Caco-2 (cell line): Measurements from ENCODE around the gene ASCL5. TPM values are rescaled to one million over a fixed set of nuclear protein-coding genes. Genes with fewer than 3 reads are reported as not detected.

Experiments
- BruUV-seq: library from RNA; stranded (reverse); fragments of 400-500 nt; replicated peaks from 2 replicates; lab custom pipeline; 2021; lab: Mats Ljungman, UMichigan
- CTCF ChIA-PET: fragments of 300-600 bp; sonication (Branson Sonifier 250); formaldehyde crosslinking; loops from one replicate; lab custom pipeline; 2022; ENCODE audit warnings: antibody characterized with exemption; lab: Charles Lee
- POLR2A ChIA-PET: fragments of 300-600 bp; sonication (Branson Sonifier 250); formaldehyde crosslinking; loops from one replicate; lab custom pipeline; 2022; ENCODE audit warnings: antibody characterized with exemption; lab: Charles Lee
- DNase-seq, 2 experiments: peaks; one replicate each; pipeline versions ENCODE4 v3.0.0 to v3.0.0-alpha.2; 2020 to 2022
- H3K27me3 ChIP-seq: replicated peaks from 2 replicates; pipeline ENCODE4 v1.6.0; 2011; ENCODE audit warnings: low read length; ENCODE audit not compliant: control insufficient read depth, insufficient read depth
- H3K36me3 ChIP-seq: 2 replicates; pipeline ENCODE4 v1.5.1; 2011; ENCODE audit warnings: low read length; ENCODE audit not compliant: control insufficient read depth, insufficient read depth
- H3K4me1 ChIP-seq: fragments of 250-450 bp; sonication (Bioruptor Pico); 2 replicates; pipeline ENCODE4 v1.5.1; 2020; ENCODE audit warnings: mild to moderate bottlenecking
- H3K4me3 ChIP-seq: 2 replicates; pipeline ENCODE4 v1.5.1; 2011; ENCODE audit warnings: low read depth, mild to moderate bottlenecking, control low read depth, low read length
- H3K9me3 ChIP-seq: fragments of 250-450 bp; sonication (Bioruptor Pico); 2 replicates; pipeline ENCODE4 v1.5.1; 2020; ENCODE audit warnings: mild to moderate bottlenecking, moderate library complexity
- H3K27ac Mint-ChIP-seq: one replicate; pipeline ENCODE4 v1.8.0; 2022; ENCODE audit warnings: mixed read lengths; ENCODE audit not compliant: unreplicated experiment
- H3K27me3 Mint-ChIP-seq: one replicate; pipeline ENCODE4 v1.8.0; 2022; ENCODE audit warnings: mixed read lengths; ENCODE audit not compliant: insufficient read depth, unreplicated experiment
- H3K36me3 Mint-ChIP-seq: one replicate; pipeline ENCODE4 v1.8.0; 2022; ENCODE audit warnings: mild to moderate bottlenecking, mixed read lengths; ENCODE audit not compliant: insufficient read depth, unreplicated experiment
- H3K4me1 Mint-ChIP-seq: one replicate; pipeline ENCODE4 v1.8.0; 2022; ENCODE audit warnings: low read depth, mixed read lengths; ENCODE audit not compliant: unreplicated experiment
- H3K4me3 Mint-ChIP-seq: one replicate; pipeline ENCODE4 v1.8.0; 2022; ENCODE audit warnings: mild to moderate bottlenecking, moderate library complexity, mixed read lengths; ENCODE audit not compliant: unreplicated experiment
- H3K9me3 Mint-ChIP-seq: one replicate; pipeline ENCODE4 v1.8.0; 2022; ENCODE audit warnings: mixed read lengths; ENCODE audit not compliant: unreplicated experiment
- CTCF ChIP-seq, 2 experiments: fragments of 200-600 bp in 1 of 2; IDR thresholded peaks; 1 replicate in 1 of 2; 2 replicates in 1 of 2; pipeline versions ENCODE4 v1.5.1 to v1.8.0; 2011 to 2022; ENCODE audit warnings: antibody characterized with exemption in 1 of 2, control low read depth in 1 of 2, inconsistent platforms in 1 of 2, low read depth in 1 of 2, low read length in 1 of 2, mild to moderate bottlenecking in 1 of 2, moderate library complexity in 1 of 2; ENCODE audit not compliant: insufficient read depth in 1 of 2, severe bottlenecking in 1 of 2, unreplicated experiment in 1 of 2
- intact Hi-C: fragments of 100-400 bp; cut with micrococcal nuclease; formaldehyde crosslinking; loops from one replicate; pipeline ENCODE4 v1.10.0; 2022; ENCODE audit not compliant: unreplicated experiment
- total RNA-seq: library from RNA; stranded (reverse); gene quantifications from 2 replicates; pipeline ENCODE4 v1.2.3, GENCODE V29; 2022

ASCL5 gene
- total RNA-seq, 1 experiment from 2014 or later: 0.48 TPM

DNA sequence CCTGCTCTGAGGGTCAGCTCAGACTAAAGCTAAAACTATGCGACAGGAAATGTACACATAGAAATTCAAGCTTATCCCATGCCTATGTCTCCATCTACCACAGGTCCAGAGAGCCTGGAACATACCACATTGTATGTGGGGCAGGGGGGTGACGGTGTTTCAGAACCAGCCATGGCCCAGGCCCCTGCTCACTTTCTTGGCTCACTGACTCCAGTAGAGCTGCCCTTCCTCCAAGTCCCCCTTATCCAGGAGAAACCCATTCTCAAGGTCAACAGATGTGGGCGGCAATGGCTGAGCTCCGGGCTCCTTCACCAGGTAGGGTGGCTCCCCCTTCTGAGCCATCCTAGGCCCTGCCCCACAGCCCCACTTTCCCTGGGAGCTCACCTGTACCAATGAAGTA, 35.7 kb downstream of the ASCL5 start:
- POLR2A ChIA-PET: interaction anchor here (0.7 kb wide), 1 partner anchor 23 kb away, joined by 7 read pairs; no protein-coding TSS in a partner anchor
- H3K27me3 ChIP-seq: no peaks in the 10 kb centered on the region
- BruUV-seq: no TSS peak
- H3K9me3 ChIP-seq: no peaks in the 10 kb centered on the region
- no peak for DNase-seq
- H3K27me3 Mint-ChIP-seq: no peaks in the 10 kb centered on the region
- H3K36me3 Mint-ChIP-seq: no peaks in the 10 kb centered on the region
- CTCF ChIA-PET: no interaction called here
- H3K36me3 ChIP-seq: no peaks in the 10 kb centered on the region
- no peak overlapping the region for H3K27ac Mint-ChIP-seq
- no peaks in the 10 kb centered on the region for H3K4me1 ChIP-seq
- H3K9me3 Mint-ChIP-seq: no peaks in the 10 kb centered on the region
- peaks cover under 1% of the 10 kb centered on the region for H3K4me1 Mint-ChIP-seq
- H3K4me3 ChIP-seq: no peak overlapping the region
- intact Hi-C loops: no loop called here
- TF ChIP-seq CTCF (IDR thresholded peaks at IDR 0.05; ENCODE audit: insufficient read depth in 1 of 2, low read depth in 1 of 2, low read length in 1 of 2, severe bottlenecking in 1 of 2, unreplicated experiment in 1 of 2): no peak
- H3K4me3 Mint-ChIP-seq: no peak overlapping the region

- H3K4me1 Mint-ChIP-seq: peaks cover 4% of the 10 kb centered on the region
- Histone ChIP-seq H3K36me3 (no peaks in the 10 kb centered on the region), H3K27me3 (no peaks in the 10 kb centered on the region), H3K9me3 (no peaks in the 10 kb centered on the region), H3K4me1 (no peaks in the 10 kb centered on the region), H3K4me3 (no peak overlapping the region)
- TF ChIP-seq CTCF (IDR thresholded peaks at IDR 0.05; ENCODE audit: insufficient read depth in 1 of 2, low read depth in 1 of 2, low read length in 1 of 2, severe bottlenecking in 1 of 2, unreplicated experiment in 1 of 2): no peak
- no peak overlapping the region for H3K4me3 Mint-ChIP-seq
- ChIA-PET POLR2A (no interaction called here), CTCF (no interaction called here)
- no TSS peak for BruUV-seq
- no peaks in the 10 kb centered on the region for H3K9me3 Mint-ChIP-seq
- H3K27ac Mint-ChIP-seq: no peak overlapping the region
- H3K36me3 Mint-ChIP-seq: no peaks in the 10 kb centered on the region
- no peaks in the 10 kb centered on the region for H3K27me3 Mint-ChIP-seq
- intact Hi-C loops: loop anchor here (1.0 kb wide), 1 partner anchor 24 kb away; no protein-coding TSS in a partner anchor
- DNase-seq: no peak
Measured at GRCh38 chr1:201090541-201090940, 36.4 kb downstream of the ASCL5 start.

GRCh38 chr1:201089596-201089995, 37.4 kb downstream of the ASCL5 start:
- no peak for DNase-seq
- no peaks in the 10 kb centered on the region for H3K4me1 ChIP-seq
- H3K4me3 ChIP-seq: no peak overlapping the region
- Mint-ChIP-seq H3K4me1 (peaks cover 4% of the 10 kb centered on the region), H3K27me3 (no peaks in the 10 kb centered on the region), H3K27ac (no peak overlapping the region), H3K4me3 (no peak overlapping the region), H3K36me3 (no peaks in the 10 kb centered on the region), H3K9me3 (no peaks in the 10 kb centered on the region)
- no peaks in the 10 kb centered on the region for H3K27me3 ChIP-seq
- ChIA-PET CTCF (no interaction called here), POLR2A (no interaction called here)
- H3K36me3 ChIP-seq: no peaks in the 10 kb centered on the region
- intact Hi-C loops: no loop called here
- BruUV-seq: no TSS peak
- no peaks in the 10 kb centered on the region for H3K9me3 ChIP-seq
- TF ChIP-seq CTCF (IDR thresholded peaks at IDR 0.05; ENCODE audit: insufficient read depth in 1 of 2, low read depth in 1 of 2, low read length in 1 of 2, severe bottlenecking in 1 of 2, unreplicated experiment in 1 of 2): no peak
